K562 (cell line): ENCODE data around the gene UNC119. TPM values are rescaled to one million over a fixed set of nuclear protein-coding genes. Genes with fewer than 3 reads are reported as not detected.

Experiments used
- C11orf30 ChIP-seq: fragments of 450-650 bp; IDR thresholded peaks from 2 replicates; pipeline ENCODE4 v1.6.1; 2016; ENCODE audit warnings: low read depth, mild to moderate bottlenecking
- CBFB ChIP-seq: sonication (generic); formaldehyde crosslinking; IDR thresholded peaks from 2 replicates; pipeline ENCODE4 v1.4.0; 2020; ENCODE audit warnings: mild to moderate bottlenecking, missing genetic modification reagents
- CBX3 ChIP-seq, 2 experiments: IDR thresholded peaks; 1 replicate in 1 of 2; 2 replicates in 1 of 2; pipeline ENCODE4 v1.6.1; 2012; ENCODE audit warnings: inconsistent platforms in 2 of 2, low read length in 2 of 2, borderline replicate concordance in 1 of 2, control low read depth in 1 of 2
- EP400 ChIP-seq: fragments of 450-650 bp; IDR thresholded peaks from 2 replicates; pipeline ENCODE4 v1.6.1; 2017; ENCODE audit warnings: antibody characterized with exemption, mild to moderate bottlenecking, moderate library complexity
- ETV6 ChIP-seq, 3 experiments: fragments of 150-350 bp in 1 of 3; sonication (generic) in 1 of 3; formaldehyde crosslinking in 1 of 3; IDR thresholded peaks; 2 replicates each; pipeline versions ENCODE4 v1.6.1 to v1.8.0; 2014 to 2022; ENCODE audit warnings: borderline replicate concordance in 2 of 3, low read depth in 2 of 3, antibody characterized with exemption in 1 of 3, low read length in 1 of 3, mild to moderate bottlenecking in 1 of 3, missing genetic modification reagents in 1 of 3
- GATAD2A ChIP-seq: fragments of 450-650 bp; IDR thresholded peaks from 2 replicates; pipeline ENCODE4 v1.6.1; 2017
- HIVEP1 ChIP-seq: fragments of 250-450 bp; sonication (Bioruptor Pico); IDR thresholded peaks from 2 replicates; pipeline ENCODE4 v1.4.0; 2020; ENCODE audit warnings: mild to moderate bottlenecking
- MEF2D ChIP-seq: conservative IDR thresholded peaks from 2 replicates; pipeline ENCODE4 v1.6.1; 2016; ENCODE audit warnings: low read depth, missing genetic modification characterization, missing compliant biosample characterization
- MIER1 ChIP-seq: fragments of 450-650 bp; IDR thresholded peaks from 2 replicates; pipeline ENCODE4 v1.6.1; 2016; ENCODE audit warnings: antibody characterized with exemption, mild to moderate bottlenecking, low read depth
- RNF2 ChIP-seq: sonication (generic); IDR thresholded peaks from 2 replicates; pipeline ENCODE4 v1.6.1; 2016
- SPI1 ChIP-seq: IDR thresholded peaks from 2 replicates; pipeline ENCODE4 v1.6.1; 2011; ENCODE audit warnings: low read depth, low read length, control low read depth, borderline replicate concordance
- SRF ChIP-seq, 2 experiments: fragments of 250-450, 450-650 bp in 1 of 2; sonication (Bioruptor Pico) in 1 of 2; sonication (generic) in 1 of 2; formaldehyde crosslinking; IDR thresholded peaks; 2 replicates each; pipeline versions ENCODE4 v1.5.0 to v1.5.1; 2020 to 2022; ENCODE audit warnings: mild to moderate bottlenecking in 1 of 2, missing genetic modification reagents in 1 of 2
- TAF7 ChIP-seq: fragments of 450-650 bp; IDR thresholded peaks from 2 replicates; pipeline ENCODE4 v1.6.1; 2016; ENCODE audit warnings: missing genetic modification characterization, missing compliant biosample characterization
- ZC3H8 ChIP-seq: fragments of 450-650 bp; IDR thresholded peaks from 2 replicates; pipeline ENCODE4 v1.6.1; 2017
- ZNF316 ChIP-seq: fragments of 450-650 bp; IDR thresholded peaks from 2 replicates; pipeline ENCODE4 v1.6.1; 2016
- polyA plus RNA-seq, 8 experiments: library from polyadenylated mRNA; depleted of rRNA in 4 of 8; stranded (reverse) in 5 of 8; unstranded in 3 of 8; fragments of >200 nt; fragmentation: Nextera tagmentation in 2 of 8; fragmentation: Illumina TruSeq in 1 of 8; extraction: Ambion mirVana in 2 of 8; extraction: Trizol in 1 of 8; gene quantifications; 2 replicates each; pipeline versions ENCODE4 v1.2.1 to v1.2.3, GENCODE V29; 2011 to 2014; ENCODE audit warnings: inconsistent platforms in 1 of 8, missing spikeins in 1 of 8
- total RNA-seq, 7 experiments: library from RNA; depleted of rRNA in 6 of 7; stranded (reverse); fragments of >200 nt in 6 of 7; fragmentation: Illumina TruSeq in 2 of 7; extraction: Trizol in 2 of 7; gene quantifications; 2 replicates each; pipeline versions ENCODE4 v1.2.1 to v1.2.3, GENCODE V29; 2011 to 2021; ENCODE audit warnings: low replicate concordance in 1 of 7
- TF ChIP-seq, protein P1 (sequence below), 2 experiments: fragments of 450-650 bp in 1 of 2; sonication (generic) in 1 of 2; formaldehyde crosslinking in 1 of 2; IDR thresholded peaks in 1 of 2; conservative IDR thresholded peaks in 1 of 2; 2 replicates each; pipeline versions ENCODE4 v1.6.1 to v1.8.1; 2016 to 2023; ENCODE audit warnings: mild to moderate bottlenecking in 2 of 2, moderate library complexity in 2 of 2, inconsistent platforms in 1 of 2, missing genetic modification reagents in 1 of 2
- TF ChIP-seq, protein P2 (sequence below), 2 experiments: fragments of 450-650 bp; formaldehyde crosslinking in 1 of 2; IDR thresholded peaks; 2 replicates each; pipeline versions ENCODE4 v1.4.0 to v1.6.1; 2014 to 2020; ENCODE audit warnings: mild to moderate bottlenecking in 2 of 2, borderline replicate concordance in 1 of 2, low read depth in 1 of 2

Gene UNC119
- total and polyA plus RNA-seq, 9 of the 15 experiments (the other 6 are each of a cell fraction or from before 2014, with no cell fraction given), result 0.37 to 47.7 (median 16.3) TPM

DNA sequence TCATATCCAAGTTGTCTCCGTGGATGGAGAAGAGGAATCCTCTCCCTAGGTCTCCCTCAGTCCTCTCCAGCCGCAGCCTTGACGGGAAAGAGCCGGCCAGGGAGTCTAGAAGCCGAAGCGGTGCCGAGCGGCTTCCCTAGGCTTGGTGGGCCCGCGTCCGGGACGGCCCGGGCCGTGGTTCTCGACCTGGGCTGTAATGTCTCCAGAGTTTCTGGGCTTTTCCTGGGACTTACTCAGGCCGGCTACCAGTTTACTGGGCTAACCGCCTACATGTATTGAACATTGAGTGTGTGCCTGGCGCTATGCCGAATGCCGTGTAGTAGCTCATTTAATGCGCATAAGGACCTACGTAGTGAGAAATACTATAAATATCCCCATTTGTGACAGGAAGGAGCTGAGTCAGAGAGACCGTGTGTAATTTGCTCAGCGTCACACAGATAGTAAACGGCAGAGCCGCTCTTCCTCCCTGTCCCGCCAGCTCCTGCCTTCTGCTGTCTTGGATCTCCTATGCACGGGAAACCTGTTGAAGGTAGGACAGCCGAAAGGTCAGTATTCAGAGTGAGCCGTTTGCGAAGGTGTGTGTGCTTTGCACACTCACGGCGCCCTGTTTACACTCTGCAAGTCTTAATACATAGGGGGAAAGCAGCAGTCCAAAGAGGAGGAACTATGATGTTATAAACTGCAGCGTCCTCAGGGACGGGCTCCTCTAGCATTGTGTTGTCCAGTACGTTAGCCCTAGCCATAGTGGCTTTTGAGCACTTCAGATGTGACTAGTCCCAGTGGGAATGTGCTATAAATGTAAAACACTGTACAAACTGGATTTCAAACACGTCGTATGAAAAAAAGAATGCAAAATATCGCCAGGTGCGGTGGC, 47.1 kb upstream of the UNC119 start (continued):
- TF ChIP-seq ETV6 (IDR thresholded peaks at IDR 0.05; ENCODE audit: borderline replicate concordance in 1 of 2, low read depth in 2 of 2, low read length in 1 of 2) (no peak), ETV6 (CRISPR knock-in tag; IDR thresholded peaks at IDR 0.05; ENCODE audit: borderline replicate concordance) (no peak), RNF2 (no peak; the same call in 1 of the 2 replicates), MEF2D (tag) (peak; percentile 87), EP400 (0 out of 2 replicates have a peak, but pooled peaks have one; percentile 2), ZC3H8 (peak; percentile 8; the same call in 1 of the 2 replicates), MIER1 (no peak), CBFB (0 out of 2 replicates have a peak, but pooled peaks have one; percentile 33), SRF (CRISPR knock-in tag; IDR thresholded peaks at IDR 0.05) (peak in 1 of 2 experiments; percentile 48; a peak in 1 of 4 replicates), HIVEP1 (CRISPR knock-in tag) (no peak), CBX3 (IDR thresholded peaks at IDR 0.05; ENCODE audit: borderline replicate concordance in 1 of 2, low read length in 2 of 2) (peak in 1 of 2 experiments; percentile 37; a peak in 1 of 3 replicates), TAF7 (tag) (peak; percentile 19; the same call in 1 of the 2 replicates), C11orf30 (peak; percentile 65), ZNF316 (peak; percentile 72), GATAD2A (no peak; the same call in 1 of the 2 replicates), SPI1 (peak; percentile 73)
- TF ChIP-seq, protein P1, sequence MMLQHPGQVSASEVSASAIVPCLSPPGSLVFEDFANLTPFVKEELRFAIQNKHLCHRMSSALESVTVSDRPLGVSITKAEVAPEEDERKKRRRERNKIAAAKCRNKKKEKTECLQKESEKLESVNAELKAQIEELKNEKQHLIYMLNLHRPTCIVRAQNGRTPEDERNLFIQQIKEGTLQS (IDR thresholded peaks at IDR 0.05), result peak; percentile 65
- TF ChIP-seq, protein P1 (CRISPR knock-in tag; conservative IDR thresholded peaks at IDR 0.05), result peak; percentile 70
- TF ChIP-seq, protein P2, sequence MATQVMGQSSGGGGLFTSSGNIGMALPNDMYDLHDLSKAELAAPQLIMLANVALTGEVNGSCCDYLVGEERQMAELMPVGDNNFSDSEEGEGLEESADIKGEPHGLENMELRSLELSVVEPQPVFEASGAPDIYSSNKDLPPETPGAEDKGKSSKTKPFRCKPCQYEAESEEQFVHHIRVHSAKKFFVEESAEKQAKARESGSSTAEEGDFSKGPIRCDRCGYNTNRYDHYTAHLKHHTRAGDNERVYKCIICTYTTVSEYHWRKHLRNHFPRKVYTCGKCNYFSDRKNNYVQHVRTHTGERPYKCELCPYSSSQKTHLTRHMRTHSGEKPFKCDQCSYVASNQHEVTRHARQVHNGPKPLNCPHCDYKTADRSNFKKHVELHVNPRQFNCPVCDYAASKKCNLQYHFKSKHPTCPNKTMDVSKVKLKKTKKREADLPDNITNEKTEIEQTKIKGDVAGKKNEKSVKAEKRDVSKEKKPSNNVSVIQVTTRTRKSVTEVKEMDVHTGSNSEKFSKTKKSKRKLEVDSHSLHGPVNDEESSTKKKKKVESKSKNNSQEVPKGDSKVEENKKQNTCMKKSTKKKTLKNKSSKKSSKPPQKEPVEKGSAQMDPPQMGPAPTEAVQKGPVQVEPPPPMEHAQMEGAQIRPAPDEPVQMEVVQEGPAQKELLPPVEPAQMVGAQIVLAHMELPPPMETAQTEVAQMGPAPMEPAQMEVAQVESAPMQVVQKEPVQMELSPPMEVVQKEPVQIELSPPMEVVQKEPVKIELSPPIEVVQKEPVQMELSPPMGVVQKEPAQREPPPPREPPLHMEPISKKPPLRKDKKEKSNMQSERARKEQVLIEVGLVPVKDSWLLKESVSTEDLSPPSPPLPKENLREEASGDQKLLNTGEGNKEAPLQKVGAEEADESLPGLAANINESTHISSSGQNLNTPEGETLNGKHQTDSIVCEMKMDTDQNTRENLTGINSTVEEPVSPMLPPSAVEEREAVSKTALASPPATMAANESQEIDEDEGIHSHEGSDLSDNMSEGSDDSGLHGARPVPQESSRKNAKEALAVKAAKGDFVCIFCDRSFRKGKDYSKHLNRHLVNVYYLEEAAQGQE (IDR thresholded peaks at IDR 0.05; ENCODE audit: borderline replicate concordance), result no peak
- TF ChIP-seq, protein P2 (CRISPR knock-in tag; IDR thresholded peaks at IDR 0.05; ENCODE audit: low read depth), result peak; percentile 28; the same call in 1 of the 2 replicates
